Stimulated activated CD4-positive, alpha-beta T cell treated with anti-CD3 and anti-CD28 coated beads, Interleukin-12 subunit alpha, Interleukin-12 subunit beta, amount 100 ng/mL, for 4 hours (primary cell): ENCODE results near the gene LINC01488.

ENCODE experiments used
- DNase-seq: peaks from one replicate; pipeline ENCODE4 v3.0.0-alpha.2; 2020

Gene LINC01488

DNA sequence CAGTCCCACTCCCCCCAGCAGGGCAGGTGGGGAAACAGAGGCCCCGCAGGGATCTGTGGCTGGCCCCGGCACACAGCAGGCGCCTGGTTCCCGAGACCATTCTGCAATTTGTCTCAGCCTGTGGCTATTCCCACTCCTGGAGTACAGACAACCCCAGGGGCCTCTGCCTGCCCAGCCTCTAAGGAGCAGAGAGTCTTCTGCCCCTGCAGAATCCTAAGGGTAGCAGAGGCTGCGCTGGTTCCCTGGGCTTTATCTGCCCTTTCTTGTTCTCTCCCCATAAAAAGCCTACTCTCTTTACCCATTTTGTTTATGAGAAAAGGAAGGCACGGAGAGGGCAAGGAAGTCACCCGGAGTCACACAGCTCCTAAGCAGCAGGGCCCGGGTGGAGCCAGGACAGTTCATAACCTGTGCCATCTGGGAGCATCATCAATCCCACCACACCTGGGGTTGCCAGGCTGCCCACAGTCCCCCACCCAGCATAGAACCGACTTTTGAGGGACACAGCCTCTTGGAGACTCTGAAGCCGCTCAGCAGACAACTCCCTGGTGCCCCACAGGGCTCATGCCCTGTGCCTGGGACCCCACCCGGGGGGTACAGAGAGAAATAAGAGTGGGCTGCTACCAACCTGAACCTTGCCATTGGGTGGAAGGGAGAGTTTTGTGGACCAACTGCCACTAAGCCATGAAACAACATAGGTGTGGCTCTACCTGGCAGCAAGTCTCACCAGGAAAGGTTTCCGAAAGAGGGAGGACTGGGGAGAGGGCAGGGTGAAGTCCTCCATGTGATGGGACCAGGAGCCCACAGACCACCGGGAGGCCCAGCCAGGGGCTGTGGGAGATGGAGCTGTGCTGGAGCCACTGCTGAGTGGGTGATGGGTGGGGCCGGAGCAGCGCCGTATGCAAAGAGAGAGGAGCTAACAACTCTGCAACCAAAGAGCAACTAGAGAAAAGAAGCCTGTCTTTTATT lies 17.2 kb upstream of the LINC01488 start:
- DNase-seq = no peak

DNA sequence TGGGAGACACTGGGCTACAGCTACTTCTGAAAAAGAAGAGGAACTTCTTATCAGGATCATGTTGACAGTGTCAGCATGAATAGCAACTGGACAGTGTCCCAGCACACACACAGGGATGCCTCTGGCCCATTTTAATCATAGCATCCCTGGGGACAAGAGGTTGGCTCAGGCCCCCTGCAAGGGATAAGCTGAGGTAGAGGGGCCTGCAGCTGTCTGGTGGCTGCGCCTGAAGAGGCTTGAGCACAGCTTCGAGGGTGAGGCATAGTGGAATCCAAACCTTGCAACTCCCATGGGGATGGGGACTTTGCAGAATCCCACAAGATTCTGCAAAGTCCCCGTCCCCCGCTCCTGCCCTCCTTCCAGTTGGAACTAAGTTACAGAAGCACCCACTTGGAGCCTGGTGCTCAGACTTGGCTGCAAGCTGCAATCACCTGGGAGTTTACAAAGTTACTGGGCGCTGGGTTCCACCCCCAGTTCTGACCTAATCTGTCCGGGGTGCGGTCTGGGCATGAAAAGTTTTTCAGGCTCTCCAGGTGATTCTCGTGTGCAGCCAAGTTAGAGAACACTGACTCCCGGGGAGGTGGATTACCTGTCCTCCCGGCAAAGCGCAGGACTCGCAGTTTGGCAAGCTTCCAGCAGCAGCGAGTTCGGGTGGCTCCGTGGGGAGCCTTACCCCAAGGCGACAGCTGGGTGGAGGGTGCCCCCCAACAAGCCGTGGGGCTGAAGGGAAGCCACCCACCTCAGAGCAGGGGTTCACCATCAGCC lies 16.0 kb upstream of the LINC01488 start:
- DNase-seq = no peak

GRCh38 chr11:69466039-69466438 lies 15.4 kb upstream of the LINC01488 start:
- no peak for DNase-seq

DNA sequence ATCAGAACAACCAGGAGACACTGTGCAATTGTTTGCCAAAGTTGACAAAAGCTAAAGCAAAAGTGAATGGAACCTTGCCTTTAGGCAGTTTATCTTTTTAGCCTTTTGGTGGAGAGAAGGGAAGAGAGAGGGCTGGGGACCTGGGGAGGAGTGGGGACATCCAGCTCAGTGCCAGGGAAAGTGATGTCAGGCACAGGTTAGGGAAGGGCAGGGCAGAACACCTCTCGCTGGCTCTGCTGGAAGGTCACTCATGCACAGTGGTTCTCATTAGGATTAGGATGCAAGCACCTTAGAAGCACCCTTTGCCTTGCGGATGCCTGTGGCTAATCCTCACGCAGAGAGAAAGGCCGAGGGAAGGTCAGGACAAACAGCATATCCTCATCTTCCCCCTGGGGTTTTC lies 14.3 kb upstream of the LINC01488 start:
- no peak for DNase-seq

- no peak for DNase-seq
These were observed 13.8 kb upstream of the LINC01488 start for GRCh38 chr11:69467646-69468045.

DNA sequence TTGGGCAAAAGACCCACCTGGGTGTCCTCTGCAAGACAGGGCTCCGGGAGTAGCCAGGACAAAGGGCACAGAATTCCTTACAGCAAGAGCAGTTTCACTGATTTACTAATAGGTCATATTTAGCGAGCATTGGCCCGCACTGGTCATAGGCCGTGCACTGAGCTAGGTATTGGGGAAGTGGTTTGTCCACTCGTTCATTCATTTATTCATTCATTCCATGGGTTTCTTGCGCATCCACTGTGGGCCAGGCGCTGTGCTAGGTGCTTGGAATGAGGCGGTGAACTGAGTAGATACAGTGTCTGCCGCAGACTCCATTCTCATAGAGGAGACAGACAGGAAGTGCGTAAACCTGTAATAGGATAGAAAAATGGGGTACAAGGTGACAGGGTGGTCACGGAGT lies 13.2 kb upstream of the LINC01488 start:
- DNase-seq = no peak

DNA sequence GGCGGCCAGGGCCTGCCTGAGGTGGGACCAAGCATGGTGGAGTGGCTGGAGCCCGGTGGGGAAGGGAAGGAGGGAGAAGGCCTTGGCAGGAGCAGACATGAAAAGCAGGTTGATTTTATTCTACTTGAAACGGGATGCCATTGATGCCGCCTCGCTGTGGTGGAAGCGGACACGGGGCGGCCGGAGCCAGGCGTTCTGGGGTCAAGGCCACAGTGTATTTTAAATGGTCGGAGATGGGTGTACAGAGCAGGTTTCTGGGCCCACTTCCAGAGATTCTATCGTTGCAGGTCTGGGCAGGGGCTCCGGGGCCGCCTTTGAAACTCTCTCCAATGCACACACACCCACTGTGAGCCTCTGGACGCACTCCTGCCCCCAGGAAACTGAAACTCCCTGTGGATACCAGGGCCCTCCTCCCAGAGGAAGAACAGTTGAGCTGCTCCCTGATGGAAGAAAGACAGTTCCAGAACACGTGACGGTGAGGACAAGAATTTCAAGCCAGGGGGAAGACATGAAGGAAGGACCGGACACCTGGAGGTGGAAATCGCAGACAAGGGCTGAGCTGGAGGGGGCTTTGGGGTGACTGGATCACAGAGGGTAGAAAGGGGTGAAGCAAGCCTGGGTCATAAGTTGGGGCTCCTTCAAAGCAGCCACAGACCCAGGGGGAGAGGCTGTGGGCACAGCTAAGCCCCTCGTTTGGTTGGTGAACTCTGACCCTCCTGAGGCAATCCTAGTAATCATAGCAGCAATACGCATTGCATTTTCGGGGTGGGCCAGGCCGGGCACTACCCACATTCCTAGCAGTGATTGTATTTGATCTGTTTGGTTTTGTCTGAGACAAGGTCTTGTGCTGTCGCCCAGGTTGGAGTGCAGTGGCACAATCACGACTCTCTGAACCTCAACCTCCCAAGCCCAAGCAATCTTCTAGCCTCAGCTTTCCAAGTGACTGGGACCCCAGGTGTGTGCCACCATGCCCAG lies 12.3 kb upstream of the LINC01488 start:
- DNase-seq = no peak

- DNase-seq = no peak
These were observed 11.2 kb upstream of the LINC01488 start for GRCh38 chr11:69470301-69470700.

GRCh38 chr11:69470793-69471728 lies 10.4 kb upstream of the LINC01488 start:
- no peak for DNase-seq

- no peak for DNase-seq
These were observed 9.5 kb upstream of the LINC01488 start for GRCh38 chr11:69471729-69472540.

- no peak for DNase-seq
These were observed 8.8 kb upstream of the LINC01488 start for GRCh38 chr11:69472541-69473275.

- no peak for DNase-seq
These were observed 8.1 kb upstream of the LINC01488 start for GRCh38 chr11:69473276-69473845.

DNA sequence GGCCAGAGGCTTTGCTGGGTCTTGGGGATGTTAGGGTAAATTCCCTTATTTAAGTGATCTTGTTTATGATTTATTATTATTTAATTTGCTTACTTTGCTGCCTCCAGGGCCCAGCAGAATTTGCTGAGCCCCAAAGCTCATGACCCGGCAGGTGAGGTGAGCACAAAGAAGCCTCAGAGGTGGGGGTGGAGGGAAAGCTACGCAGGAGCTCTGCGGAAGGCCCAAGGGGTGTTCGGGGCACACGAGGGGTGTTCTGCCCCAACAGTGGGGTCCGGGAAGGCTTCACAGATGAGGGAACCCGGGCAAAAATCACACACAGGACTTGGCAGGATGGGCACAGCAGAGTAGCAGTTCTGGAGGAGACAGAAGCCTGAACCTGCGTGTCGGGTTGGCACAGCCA lies 6.7 kb upstream of the LINC01488 start:
- no peak for DNase-seq

GRCh38 chr11:69475141-69475865 lies 6.2 kb upstream of the LINC01488 start:
- DNase-seq = no peak

DNA sequence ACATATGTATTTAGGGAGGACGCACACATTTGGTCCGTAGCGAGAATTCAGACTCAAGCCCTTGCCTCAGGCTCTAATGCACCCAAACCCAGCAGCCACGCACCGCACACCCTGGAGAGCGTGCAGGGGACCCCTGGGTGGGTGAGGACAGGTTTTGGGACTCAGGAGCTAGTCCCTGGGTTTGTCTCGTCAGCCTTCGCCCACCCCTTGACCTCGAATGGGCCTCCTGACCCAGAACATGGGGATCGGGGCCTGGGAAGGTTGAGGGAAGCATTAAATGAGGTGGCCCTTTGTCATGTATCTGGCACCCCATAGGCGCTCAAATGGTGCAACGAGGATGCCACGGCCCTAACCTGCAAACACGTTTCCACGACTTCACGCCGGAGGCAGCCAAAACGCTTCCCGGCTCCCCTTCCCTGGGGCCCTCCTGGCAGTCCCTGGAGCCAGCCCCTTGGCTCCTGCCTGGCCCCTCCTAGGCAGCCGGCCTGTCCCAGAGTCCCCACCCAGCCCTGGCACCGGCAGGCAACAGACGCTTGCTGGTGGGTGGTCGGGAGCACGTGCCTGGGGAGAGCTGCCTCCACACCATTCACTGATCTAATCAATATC lies 5.5 kb upstream of the LINC01488 start:
- DNase-seq = no peak

GRCh38 chr11:69476509-69476961 lies 4.9 kb upstream of the LINC01488 start:
- DNase-seq = no peak

DNA sequence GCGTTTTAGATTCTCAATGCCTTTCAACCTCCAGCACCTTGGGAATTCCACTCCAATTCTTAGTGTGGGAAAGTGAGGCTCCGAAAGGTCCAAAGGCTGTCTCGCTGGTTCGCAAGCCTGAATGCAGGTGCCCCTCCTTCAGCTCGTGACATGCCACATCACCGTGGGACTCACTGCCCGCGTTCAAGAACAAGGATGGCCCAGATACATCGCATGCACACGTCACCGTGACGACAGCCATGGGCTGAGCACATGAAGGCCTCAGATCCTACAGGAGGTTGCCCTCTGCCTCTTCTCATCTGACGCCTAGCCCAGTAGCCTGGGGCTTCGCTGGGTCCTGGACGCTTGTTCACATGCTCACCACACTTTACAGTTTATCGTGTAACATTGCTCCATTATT lies 4.4 kb upstream of the LINC01488 start:
- no peak for DNase-seq

DNA sequence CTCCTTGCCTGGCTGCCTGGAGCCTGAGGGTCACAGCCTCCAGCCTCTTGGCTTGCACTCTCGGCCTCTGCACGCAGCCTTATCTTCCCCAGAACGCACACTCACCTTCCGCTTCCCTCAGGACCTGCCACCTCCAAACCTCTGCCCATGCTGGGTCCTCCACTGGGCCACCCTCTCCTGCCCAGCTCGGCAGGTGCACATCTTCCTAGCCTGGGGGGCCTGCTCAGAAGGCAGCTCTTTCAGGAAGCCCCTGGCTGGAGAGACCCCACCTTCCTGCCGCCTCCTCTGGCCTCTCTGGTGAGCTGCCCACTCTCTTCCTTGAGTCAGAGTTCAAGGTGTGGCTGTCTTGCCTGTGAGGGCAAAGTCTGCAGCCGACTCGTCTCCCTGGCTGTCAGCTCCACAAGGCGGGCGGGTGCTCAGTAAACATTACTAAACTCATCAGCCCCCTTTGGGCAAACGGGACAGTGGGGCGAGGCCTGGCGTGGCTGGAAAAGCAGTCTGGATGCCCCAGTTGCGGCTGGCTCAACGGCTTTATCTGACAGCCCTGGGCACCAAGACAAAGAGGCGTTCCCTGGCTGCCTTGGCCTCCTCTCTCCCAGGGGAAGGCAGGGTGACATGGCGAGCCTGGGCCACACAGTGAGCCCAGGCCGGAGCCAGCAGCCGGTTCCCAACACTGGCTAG lies 1.7 kb upstream of the LINC01488 start:
- no peak for DNase-seq
